ELF-1 (cell line): Measurements from ENCODE around the gene XYLT1.
"Not testable (repeated sequence)": the region's sequence is repeated elsewhere in the genome, so short reads cannot be mapped to it uniquely, and the experiment has no call there.

Experiments used
- DNase-seq: peaks from one replicate; pipeline ENCODE4 v3.0.0-alpha.2; 2016; ENCODE audit warnings: low read depth, low spot score

Gene XYLT1

DNA sequence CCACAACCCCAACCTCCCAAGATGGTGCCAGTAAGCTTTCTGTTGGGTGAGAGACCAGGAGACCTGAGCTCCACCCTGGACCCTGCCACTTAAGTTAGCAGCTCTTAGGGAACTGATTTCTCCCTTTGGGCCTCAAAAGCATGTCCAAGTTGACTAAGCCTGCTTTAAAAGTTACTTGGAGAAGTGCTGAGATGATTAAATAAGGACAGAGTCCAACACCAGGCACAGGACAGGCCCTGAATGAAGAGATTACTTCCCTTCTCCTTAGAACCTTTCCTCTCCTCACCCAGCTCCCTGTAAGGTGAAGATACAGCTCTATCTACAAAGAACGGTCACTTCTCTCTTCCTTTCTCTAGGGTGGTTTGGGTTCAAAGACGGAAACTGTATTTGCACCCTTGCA lies 162.6 kb downstream of the XYLT1 start:
- DNase-seq, result no peak

DNA sequence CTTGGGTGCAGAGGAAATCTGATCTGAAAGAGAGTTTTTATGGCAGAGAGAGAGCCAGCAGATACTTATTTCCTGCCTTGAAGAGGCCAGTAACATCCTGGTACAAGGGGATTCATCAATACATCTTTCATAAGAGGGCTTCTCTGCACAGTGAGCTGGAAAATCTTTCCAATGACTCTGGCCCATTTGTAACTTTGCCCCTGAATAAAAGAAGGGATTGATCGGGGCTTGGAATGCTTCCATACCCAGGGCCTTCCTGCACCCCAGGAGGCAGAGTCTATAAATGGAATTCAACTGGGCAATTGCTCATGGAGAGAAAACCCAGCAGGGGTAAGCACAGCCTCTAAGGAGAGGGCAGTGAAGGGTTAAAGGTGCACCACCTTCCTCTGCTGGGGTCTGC lies 163.3 kb downstream of the XYLT1 start:
- DNase-seq, result no peak

DNA sequence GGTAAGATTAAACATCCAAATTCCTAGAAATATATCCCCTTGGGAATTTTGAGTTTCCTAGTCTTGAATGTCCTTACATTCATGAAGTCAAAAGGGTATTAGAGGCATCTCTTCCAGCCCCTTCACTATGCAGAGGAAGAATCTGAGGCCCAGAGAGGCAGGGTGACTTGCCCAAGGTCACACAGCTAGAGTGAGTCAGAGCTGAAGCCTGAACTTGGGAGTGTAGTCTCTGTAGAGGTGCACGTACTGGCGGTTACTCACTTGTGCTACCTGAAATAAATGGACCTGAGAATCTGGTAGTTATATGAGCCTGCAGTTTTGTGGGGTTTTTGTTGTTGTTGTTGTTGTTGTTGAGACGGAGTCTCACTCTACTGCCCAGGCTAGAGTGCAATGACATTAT lies 164.0 kb downstream of the XYLT1 start:
- no peak for DNase-seq

DNA sequence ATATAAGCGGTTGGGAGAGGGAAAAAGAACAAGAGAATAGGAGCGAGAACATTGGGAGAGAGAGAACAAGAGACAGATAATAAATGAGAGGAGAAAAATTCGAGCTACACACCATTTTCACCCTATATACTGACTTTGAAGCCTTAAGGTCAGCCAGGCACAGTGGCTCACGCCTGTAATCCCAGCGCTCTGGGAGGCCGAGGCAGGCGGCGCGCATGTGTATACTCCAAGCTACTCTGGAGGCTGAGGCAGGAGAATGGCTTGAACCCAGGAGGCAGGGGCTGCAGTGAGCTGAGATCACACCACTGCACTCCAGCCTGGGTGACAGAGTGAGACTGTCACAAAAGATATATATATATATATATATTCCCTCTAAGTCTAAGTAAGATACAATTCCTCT lies 164.5 kb downstream of the XYLT1 start:
- DNase-seq, result not testable (repeated sequence)

DNA sequence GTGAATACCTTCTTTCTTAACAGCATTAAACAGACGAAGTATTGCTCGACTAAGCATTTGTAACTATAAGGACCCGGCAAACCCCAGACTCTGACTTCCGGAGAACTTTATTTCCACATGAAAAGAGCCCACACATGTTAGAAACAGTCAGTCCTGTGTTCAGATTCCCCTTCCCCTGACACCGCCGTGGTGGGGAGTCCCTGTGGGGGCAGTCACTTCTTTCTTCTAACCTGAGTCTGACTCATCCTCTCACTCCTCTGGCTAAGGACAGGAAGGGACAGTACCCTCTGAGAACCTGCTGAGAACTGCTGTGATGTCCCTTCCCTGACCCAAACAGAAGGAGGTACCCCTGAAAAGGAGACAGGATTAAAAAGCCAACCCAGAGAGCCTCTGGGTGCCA lies 165.1 kb downstream of the XYLT1 start:
- no peak for DNase-seq

DNA sequence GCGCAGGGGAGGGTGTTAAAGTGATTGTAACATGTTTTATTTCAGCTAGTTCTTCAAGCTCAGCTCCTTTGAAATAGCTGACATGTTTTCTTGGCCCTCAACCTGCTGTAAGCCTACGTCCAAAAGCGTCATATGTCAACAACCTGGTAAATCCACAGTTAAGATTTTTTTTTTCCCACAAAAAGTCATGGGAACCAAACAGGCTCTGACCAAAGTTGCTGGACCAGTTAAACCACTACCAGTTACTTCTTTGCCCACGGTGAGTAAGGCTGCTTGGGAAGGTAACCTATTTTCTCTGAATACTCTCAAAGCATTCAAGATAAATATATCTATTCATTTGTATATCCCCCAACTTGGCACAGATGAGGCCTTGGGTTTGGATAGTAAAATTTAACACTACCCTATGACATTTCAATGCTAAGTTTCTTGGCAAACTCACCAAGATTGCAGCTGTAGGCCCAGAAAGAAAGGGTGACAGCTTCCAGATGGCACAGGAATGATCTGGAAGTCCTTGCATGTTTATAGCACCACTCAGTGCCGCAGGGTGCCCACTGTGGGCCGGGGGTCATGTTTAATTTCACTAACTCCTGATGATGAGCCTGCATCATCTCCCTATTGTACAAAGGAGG lies 166.2 kb downstream of the XYLT1 start:
- peak; percentile 42 for DNase-seq

DNA sequence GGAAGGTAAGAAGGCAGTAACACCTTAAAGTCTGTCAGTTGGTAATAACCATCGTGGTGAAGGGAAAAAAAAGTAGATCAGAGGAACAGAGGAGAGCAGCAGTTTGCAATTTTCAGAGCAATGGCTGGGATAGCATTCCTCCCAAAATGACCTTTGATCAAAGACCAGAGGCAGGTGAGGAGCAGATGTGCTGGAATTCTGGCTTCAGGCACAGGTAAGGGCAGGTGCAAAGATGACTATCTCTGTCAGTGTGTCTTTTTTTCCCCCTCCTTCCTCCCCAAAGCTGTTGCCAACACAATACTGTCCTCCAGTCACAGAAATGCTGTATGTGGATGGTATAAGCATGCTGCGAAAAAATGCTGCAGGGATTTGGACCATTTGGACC lies 166.7 kb downstream of the XYLT1 start:
- DNase-seq, result peak; percentile 50

DNA sequence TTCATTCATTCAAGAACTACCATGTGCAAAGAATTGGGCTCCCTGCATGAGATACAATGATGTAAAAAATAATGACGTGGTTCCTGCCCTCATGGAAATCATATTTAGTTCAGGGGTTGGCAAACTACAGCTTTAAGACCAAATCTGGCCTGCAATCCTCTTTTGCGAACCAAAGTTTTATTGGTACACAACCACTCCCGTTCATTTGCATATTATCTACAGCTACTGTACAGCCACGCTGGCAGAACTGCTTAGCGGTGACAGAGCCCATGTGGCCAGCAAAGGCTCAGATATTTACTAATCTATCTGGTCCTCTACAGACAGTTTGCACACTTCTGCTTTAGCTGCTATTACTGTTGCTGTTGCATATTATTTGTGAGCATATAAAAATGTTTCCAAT lies 167.7 kb downstream of the XYLT1 start:
- no peak for DNase-seq

DNA sequence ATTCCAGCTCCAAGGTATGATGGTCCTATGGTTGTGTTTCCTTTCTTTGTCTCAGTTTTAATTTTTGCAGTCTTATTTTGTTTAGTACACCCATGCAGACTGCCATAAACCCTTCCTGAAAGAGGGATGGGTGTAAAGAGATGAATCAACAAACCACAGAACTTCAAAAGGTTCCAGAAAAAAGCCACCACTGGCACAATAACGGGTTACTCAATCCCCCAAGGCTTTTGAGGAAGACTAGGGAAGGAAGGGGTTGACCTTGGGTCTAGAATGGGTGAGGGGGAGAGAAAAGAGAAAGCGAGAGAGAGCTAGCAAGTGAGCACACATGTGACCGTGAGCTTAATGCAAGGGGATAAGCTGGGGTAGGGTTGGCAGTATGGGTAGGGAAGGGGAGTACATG lies 168.1 kb downstream of the XYLT1 start:
- no peak for DNase-seq

DNA sequence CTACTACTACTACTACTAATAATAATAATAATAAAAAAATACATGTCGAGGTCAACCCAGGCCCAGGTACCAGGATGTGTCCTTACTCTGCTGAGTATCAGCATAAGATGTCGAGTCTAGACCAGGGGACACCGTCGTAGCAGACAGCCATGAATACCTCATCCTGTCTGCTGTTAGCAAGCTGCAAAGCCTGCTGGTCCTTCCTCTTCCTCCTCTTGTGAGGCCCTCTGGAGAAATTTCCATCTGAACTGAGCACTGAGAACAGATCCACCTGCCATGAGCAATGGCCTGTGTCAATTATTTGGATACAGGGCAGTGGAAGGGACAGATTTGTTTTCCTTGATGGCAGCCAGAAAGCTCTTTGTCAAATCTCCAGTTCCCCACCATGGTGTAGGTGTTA lies 168.5 kb downstream of the XYLT1 start:
- DNase-seq, result no peak

DNA sequence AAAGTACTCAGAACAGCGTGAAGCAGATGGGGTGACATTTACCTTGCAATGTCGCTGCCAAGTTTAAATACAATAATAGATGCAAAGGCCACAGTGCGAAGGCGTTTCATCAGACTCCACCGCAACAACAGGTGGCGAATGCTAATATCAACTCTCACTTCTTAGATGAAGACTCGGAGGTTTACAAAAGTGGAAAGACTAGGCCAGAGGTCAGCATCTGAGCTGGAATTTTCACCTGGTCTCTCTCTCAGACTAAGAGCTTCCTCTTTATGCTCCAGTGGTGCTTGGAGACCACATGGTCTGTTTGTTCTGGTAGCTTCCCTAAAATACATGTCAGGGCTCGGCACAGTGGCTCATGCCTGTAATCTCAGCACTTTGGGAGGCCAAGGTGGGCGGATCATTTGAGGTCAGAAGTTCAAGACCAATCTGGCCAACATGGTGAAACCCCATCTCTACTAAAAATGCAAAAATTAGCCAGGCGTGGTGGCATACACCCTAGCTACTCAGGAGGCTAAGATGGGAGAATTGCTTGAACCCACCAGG lies 169.1 kb downstream of the XYLT1 start:
- DNase-seq, result no peak

DNA sequence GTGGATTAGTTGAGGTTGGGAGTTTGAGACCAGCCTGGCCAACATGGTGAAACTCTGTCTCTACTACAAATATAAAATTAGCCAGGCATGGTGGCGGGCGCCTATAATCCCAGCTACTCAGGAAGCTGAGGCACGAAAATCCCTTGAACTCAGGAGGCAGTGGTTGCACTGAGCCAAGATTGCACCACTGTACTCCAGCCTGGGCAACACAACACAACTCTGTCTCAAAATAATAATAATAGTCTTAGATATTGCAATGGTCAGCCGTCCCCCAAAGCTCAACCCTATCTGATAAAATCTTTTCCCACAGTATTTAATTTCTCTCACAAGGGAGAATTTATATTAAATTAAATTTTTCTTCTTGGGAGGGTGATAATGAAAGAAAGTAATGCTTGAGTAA lies 169.6 kb downstream of the XYLT1 start:
- no peak for DNase-seq

DNA sequence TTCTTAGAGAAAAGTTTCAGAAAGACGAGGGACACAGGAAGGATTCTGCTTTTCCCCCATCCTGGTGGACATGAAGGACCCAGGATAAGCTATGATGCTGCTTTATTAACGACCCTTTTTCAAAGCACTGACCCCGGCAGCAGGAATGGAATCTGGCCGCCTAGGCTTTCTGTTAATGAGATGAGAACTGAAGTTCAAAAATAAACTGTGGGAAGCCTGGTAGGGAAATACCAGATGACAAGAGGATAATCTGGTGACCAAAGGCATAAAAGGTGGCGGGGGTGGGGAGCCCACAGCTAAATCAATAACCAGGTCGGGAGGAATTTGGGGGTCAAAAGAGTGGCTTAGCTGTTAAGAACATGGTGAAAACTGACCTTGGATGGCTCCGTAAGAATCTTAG lies 171.0 kb downstream of the XYLT1 start:
- DNase-seq, result no peak

DNA sequence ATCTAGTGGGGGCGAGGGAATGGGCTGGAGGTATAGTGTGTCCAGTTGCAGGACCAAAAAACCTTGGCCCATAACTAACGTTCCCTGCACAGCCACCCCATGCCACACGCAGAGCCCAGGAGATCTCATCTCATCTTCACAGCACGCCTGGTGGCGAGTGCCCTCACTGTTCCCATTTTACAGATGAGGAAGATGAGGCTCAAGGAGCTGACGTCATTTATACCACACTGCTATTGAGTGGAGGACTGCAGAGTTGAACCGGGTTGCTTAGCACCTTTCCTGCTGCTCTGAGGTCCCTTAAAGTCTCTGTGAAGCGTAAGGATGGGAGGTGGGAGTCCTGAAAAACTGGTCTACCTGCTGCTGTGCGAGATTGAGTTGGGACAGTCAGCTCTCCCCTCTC lies 172.5 kb downstream of the XYLT1 start:
- no peak for DNase-seq

DNA sequence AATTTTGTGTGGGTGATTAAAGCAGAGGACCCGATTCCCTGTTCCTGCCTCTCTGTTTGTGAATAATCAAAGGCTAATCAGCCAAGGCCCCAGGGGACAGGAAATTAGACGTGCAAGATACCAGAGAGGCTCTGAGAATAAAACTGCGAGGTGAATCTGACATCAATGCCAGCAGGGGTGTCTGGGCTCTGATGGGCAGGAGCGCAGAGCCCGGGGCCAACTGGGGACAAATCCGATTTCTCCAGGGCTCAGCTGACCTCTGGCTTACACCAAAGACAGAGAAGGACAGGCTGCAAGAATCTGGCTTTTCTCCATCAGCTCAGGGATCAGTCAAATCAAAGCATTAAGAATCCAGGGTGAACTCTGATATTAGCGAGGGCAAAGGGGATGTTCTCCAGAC lies 174.3 kb downstream of the XYLT1 start:
- peak; percentile 83 for DNase-seq

DNA sequence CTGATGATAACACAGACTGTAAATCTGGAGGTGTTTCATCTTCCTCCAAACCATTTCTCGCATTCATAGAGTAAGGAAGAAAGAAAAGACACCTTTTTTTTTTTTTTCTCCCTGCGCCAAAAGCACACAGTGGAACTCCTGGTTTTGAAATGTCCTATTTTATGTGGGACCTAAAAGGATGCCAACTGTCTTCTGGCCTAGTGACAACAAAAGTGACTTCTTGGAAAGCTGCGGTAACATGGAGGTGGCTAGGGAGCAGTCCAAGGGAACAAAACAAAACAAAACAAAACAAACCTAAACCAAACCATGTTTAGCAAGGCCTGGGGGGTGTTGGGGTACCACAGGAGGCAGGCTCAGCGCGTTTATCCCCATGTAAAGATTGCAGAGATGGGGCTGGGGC lies 174.8 kb downstream of the XYLT1 start:
- DNase-seq, result no peak

DNA sequence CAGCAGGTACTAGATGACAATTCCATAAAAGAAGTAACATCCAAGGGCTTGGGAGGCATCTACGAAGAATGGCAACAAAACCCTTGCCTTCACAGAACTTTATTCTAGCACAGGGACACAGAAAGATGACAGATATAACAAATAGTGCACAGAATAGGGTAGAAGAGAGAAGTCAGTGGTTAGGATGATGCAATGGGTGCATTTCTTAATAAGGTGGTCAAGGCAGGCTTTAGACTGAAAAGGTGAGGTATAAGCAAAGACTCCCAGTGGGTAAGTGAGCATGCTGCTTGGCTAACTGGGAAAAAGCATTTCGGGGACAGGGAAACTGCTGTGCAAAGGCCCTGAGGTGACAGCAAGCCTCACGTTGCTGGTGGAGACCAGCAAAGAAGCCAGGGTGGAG lies 175.9 kb downstream of the XYLT1 start:
- DNase-seq, result no peak

DNA sequence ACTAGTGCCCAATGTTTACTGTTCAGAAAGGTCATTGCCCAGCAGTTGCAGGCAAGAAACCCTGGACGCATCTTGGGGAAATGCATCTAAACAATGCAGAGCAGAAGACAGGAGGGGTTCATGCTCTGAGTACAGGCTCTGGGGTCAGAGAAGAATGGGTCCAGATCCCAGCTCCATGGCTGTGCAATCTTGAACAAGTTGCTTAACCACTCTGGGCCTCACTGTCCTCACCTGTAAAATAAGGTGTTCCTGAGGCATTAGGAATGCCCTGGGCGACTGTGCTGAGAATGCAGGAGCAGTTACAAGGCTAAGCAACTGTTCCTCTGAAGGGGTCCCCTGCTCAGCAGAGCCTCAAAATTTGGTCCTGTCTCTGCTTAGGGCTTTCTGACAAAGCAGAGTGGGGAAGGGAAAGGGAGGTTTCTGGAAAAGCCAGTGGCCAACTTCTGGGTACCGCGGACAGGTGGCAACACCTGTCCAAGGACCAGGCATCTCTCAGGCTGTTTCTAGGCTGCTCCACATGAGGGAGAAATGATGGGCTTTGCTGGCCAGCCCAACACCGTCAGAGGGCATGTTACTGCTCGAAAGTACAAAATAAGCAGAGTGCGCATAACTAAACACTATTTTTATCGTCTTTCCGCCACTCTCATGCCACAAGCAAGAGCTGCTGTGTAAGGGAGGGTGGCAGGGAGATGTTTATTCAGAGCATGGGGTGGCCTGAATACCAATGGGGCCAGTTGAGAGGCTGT lies 176.8 kb downstream of the XYLT1 start:
- DNase-seq, result no peak

DNA sequence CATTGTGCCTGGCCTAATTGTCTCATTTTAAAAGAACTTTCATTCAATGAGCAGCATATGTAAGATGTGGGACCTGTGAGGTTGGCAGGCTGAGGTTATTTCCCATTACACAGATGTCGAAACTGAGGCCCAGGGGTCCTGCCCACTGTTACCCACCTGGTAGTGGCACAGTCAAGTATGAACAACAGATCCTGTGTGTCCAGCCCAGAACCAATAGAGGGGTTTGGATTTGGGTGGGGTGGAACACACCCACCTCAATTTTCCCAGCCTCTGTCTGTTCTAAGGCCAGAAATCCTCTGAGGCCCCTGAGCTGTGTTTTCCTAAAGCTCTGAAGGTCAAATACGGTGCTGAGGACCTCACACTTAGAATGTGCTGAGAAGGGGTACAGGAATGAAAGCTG lies 179.5 kb downstream of the XYLT1 start:
- DNase-seq, result no peak

DNA sequence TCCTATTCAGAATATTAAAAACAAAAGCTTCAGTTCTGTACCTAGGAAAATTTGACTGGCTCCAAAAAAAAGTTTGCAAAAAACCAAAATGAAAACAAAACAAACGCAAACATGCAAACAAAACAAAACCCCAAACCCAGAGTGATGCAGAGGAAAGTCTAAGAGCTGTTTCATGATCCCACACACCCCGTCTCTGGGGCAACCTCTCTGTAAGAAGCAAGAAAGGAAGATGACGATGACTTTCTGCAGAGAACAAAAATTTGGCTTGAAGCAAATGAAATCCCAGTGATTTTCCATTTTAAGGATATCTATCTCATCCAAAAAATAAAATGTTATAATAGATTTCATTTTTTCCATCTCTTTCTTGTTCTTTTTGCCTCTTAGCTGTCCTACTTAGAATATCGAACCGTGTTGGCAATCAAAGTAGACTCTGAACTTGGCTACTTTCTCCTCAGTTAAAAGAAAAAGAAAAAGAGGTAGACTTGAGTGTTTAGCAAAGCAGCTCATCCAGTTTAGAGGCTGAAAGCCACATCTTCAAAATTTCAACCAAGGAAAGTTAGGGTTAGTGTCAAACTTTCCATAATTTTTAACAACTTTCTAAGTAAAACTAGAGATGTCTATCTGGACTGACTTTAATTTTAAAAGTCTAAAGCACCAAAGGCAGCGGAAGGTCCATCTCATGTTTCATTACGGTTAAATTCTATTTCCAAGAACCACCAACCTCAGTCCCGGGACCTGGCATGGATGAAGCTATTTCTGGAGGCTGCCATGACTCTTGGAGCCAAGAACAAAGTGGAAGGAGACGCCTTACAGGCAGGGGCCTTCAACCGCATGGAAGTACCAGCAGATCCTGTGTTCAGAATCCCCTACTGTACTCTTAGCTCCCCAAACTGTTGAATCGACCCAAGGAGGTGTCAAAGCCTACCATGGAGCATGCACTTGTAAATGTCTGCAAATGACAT lies 180.8 kb downstream of the XYLT1 start:
- no peak for DNase-seq

DNA sequence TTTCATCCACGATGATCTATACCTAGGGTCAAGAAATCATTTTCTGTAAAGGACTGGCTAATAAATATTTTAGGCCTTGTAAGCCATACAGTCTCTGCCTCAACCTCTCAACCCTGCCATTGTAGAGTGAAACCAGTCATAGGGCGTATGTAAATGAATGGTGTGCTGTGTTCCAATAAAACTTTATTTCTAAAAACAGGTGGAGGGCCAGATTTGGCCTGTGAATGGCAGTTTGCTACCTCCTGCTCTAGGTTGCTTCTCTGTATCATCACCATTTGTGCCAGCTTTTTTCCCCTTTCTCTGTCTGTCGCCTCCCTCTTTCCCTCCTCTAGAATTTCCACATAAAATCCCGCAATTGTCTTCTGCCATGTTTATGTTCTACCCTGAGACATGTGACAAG lies 181.7 kb downstream of the XYLT1 start:
- DNase-seq, result no peak

DNA sequence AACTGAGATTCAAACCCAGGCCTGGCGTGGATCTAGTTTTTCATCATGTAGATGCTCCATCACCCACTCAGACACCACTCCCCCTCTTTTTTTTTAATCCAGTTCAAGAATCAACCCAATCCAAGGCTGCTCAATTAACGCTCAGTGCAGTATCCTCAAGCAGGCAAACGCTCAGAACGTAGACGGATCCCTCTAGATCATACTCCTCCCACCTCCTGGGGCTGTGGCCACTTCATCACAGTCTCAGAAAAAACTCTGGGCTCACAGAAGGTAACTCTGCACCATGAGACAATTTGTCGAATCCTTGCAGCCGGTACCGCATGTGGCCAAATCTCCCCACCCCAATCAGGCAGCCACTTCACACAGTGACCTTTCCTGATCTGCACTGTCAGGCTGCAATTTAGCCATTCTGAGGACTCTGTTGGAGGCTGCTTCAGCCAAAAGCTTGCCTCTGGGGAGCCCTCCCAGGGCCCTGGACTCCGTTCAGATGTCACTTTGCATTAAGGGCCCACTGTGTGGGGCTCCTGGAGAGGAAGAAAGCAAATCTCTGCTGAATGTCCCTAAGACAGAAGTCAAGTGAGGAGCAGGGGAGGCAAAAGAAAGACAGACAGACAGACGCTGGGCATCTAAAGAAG lies 183.5 kb downstream of the XYLT1 start:
- DNase-seq, result peak; percentile 37
